Measurements from ENCODE around the gene ALG12. TPM values are rescaled to one million over a fixed set of nuclear protein-coding genes. Genes with fewer than 3 reads are reported as not detected.

Gene ALG12
- total and polyA plus RNA-seq, 2 of the 13 experiments (the other 11 are each of a cell fraction or from before 2014, with no cell fraction given): 7.8 to 15.8 TPM

DNA sequence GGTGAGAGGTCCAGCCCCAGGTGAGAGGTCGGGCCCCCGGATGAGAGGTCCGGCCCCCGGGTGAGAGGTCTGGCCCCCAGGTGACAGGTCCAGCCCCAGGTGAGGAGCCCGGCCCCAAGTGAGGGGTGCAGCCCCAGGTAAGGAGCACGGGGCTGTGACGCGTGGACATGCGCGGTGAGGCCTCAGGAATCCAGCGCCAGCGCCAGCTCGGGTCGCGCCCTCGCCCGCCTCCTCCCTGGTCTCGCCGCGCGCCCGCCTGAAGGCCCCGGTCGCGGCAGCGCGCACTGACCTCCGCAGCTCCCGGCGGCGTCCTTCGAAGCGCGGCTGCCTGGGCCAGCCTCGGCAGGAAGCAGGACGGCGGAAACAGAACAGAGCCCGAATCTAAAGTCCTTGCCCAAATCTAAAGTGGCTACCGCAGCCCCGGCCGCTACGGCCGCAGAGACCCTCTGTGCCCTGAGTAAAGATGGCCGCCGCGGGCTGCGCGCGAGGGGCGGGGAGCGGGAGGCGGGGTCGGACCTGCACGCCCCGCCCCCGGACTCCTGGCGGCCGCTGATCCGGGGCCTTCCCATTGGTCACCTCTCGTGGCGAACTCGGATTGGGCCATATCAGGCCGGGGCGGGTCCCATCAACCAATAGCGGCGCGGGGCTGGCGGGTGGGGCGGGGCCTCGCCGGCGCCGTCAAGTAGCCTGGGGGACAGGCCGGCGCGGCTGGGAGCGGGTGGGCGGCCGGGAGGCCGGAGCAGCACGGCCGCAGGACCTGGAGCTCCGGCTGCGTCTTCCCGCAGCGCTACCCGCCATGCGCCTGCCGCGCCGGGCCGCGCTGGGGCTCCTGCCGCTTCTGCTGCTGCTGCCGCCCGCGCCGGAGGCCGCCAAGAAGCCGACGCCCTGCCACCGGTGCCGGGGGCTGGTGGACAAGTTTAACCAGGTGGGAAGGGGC, at the start of gene ALG12, which contains the start of gene CRELD2 (continued):
- TF ChIP-seq AHR (CRISPR knock-in tag; IDR thresholded peaks at IDR 0.05) (no peak), ZNF629 (CRISPR knock-in tag; conservative IDR thresholded peaks at IDR 0.05) (no peak), ZNF441 (CRISPR knock-in tag; IDR thresholded peaks at IDR 0.05; ENCODE audit: borderline replicate concordance) (peak; percentile 72; the same call in 1 of the 2 replicates), RFXANK (CRISPR knock-in tag; IDR thresholded peaks at IDR 0.05) (no peak), ISX (CRISPR knock-in tag; conservative IDR thresholded peaks at IDR 0.05) (no peak), ERF (CRISPR knock-in tag; IDR thresholded peaks at IDR 0.05) (no peak), ZNF598 (CRISPR knock-in tag; IDR thresholded peaks at IDR 0.05; ENCODE audit: borderline replicate concordance) (no peak; the same call in 1 of the 2 replicates), SNAI1 (CRISPR knock-in tag; IDR thresholded peaks at IDR 0.05; ENCODE audit: borderline replicate concordance) (no peak), ZKSCAN1 (IDR thresholded peaks at IDR 0.05; ENCODE audit: low read length) (no peak), RARA (CRISPR knock-in tag; IDR thresholded peaks at IDR 0.05) (0 out of 2 replicates have a peak, but pooled peaks have one; percentile 18), TBX2 (CRISPR knock-in tag; IDR thresholded peaks at IDR 0.05; ENCODE audit: borderline replicate concordance) (peak; percentile 69), NR2F1 (CRISPR knock-in tag; IDR thresholded peaks at IDR 0.05) (peak in 1 of 2 experiments; percentile 56; a peak in 2 of 4 replicates), ZNF776 (CRISPR knock-in tag; IDR thresholded peaks at IDR 0.05) (no peak), AKAP8 (CRISPR knock-in tag; IDR thresholded peaks at IDR 0.05) (no peak), ZNF558 (CRISPR knock-in tag; IDR thresholded peaks at IDR 0.05; ENCODE audit: borderline replicate concordance) (no peak), SIN3A (IDR thresholded peaks at IDR 0.05; ENCODE audit: borderline replicate concordance, low read depth, low read length) (0 out of 2 replicates have a peak, but pooled peaks have one; percentile 20)
- TF ChIP-seq, protein P1, sequence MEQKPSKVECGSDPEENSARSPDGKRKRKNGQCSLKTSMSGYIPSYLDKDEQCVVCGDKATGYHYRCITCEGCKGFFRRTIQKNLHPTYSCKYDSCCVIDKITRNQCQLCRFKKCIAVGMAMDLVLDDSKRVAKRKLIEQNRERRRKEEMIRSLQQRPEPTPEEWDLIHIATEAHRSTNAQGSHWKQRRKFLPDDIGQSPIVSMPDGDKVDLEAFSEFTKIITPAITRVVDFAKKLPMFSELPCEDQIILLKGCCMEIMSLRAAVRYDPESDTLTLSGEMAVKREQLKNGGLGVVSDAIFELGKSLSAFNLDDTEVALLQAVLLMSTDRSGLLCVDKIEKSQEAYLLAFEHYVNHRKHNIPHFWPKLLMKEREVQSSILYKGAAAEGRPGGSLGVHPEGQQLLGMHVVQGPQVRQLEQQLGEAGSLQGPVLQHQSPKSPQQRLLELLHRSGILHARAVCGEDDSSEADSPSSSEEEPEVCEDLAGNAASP (CRISPR knock-in tag; IDR thresholded peaks at IDR 0.05; ENCODE audit: borderline replicate concordance): peak; percentile 64
- TF ChIP-seq, protein P2, sequence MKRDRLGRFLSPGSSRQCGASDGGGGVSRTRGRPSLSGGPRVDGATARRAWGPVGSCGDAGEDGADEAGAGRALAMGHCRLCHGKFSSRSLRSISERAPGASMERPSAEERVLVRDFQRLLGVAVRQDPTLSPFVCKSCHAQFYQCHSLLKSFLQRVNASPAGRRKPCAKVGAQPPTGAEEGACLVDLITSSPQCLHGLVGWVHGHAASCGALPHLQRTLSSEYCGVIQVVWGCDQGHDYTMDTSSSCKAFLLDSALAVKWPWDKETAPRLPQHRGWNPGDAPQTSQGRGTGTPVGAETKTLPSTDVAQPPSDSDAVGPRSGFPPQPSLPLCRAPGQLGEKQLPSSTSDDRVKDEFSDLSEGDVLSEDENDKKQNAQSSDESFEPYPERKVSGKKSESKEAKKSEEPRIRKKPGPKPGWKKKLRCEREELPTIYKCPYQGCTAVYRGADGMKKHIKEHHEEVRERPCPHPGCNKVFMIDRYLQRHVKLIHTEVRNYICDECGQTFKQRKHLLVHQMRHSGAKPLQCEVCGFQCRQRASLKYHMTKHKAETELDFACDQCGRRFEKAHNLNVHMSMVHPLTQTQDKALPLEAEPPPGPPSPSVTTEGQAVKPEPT (CRISPR knock-in tag; IDR thresholded peaks at IDR 0.05; ENCODE audit: low read depth): no peak
- TF ChIP-seq, protein P3, sequence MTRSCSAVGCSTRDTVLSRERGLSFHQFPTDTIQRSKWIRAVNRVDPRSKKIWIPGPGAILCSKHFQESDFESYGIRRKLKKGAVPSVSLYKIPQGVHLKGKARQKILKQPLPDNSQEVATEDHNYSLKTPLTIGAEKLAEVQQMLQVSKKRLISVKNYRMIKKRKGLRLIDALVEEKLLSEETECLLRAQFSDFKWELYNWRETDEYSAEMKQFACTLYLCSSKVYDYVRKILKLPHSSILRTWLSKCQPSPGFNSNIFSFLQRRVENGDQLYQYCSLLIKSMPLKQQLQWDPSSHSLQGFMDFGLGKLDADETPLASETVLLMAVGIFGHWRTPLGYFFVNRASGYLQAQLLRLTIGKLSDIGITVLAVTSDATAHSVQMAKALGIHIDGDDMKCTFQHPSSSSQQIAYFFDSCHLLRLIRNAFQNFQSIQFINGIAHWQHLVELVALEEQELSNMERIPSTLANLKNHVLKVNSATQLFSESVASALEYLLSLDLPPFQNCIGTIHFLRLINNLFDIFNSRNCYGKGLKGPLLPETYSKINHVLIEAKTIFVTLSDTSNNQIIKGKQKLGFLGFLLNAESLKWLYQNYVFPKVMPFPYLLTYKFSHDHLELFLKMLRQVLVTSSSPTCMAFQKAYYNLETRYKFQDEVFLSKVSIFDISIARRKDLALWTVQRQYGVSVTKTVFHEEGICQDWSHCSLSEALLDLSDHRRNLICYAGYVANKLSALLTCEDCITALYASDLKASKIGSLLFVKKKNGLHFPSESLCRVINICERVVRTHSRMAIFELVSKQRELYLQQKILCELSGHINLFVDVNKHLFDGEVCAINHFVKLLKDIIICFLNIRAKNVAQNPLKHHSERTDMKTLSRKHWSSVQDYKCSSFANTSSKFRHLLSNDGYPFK (CRISPR knock-in tag; IDR thresholded peaks at IDR 0.05; ENCODE audit: borderline replicate concordance): peak; percentile 25; the same call in 1 of the 2 replicates
- TF ChIP-seq, protein P4, sequence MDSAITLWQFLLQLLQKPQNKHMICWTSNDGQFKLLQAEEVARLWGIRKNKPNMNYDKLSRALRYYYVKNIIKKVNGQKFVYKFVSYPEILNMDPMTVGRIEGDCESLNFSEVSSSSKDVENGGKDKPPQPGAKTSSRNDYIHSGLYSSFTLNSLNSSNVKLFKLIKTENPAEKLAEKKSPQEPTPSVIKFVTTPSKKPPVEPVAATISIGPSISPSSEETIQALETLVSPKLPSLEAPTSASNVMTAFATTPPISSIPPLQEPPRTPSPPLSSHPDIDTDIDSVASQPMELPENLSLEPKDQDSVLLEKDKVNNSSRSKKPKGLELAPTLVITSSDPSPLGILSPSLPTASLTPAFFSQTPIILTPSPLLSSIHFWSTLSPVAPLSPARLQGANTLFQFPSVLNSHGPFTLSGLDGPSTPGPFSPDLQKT (CRISPR knock-in tag; IDR thresholded peaks at IDR 0.05; ENCODE audit: borderline replicate concordance): no peak
- TF ChIP-seq, protein P5, sequence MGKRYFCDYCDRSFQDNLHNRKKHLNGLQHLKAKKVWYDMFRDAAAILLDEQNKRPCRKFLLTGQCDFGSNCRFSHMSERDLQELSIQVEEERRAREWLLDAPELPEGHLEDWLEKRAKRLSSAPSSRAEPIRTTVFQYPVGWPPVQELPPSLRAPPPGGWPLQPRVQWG (CRISPR knock-in tag; IDR thresholded peaks at IDR 0.05; ENCODE audit: borderline replicate concordance, low read depth): no peak
